HG02588 (cell line): ENCODE results near the gene PLCD4.

Experiments used
- ATAC-seq: cut with Tn5 transposase; IDR thresholded peaks from one replicate; pipeline ENCODE4 v1.9.1; 2021; ENCODE audit warnings: mild to moderate bottlenecking, moderate library complexity; ENCODE audit not compliant: unreplicated experiment

PLCD4 gene

GRCh38 chr2:218607436-218608115, at the start of gene PLCD4:
Gene PLCD4, plus strand, starts transcription at chr2:218607899. Its CDS starts 7,841 bp downstream, at chr2:218615740.
- ATAC-seq: no peak

- no peak for ATAC-seq
Observed at GRCh38 chr2:218557941-218558340, 49.8 kb upstream of the PLCD4 start.

- no peak for ATAC-seq
Observed at GRCh38 chr2:218558986-218559385, 48.7 kb upstream of the PLCD4 start.

GRCh38 chr2:218564056-218564455, 43.6 kb upstream of the PLCD4 start:
- ATAC-seq: no peak

- ATAC-seq: no peak
Observed at GRCh38 chr2:218566296-218566695, 41.4 kb upstream of the PLCD4 start.

- ATAC-seq: peak; percentile 33
Observed at GRCh38 chr2:218567797-218568189, 39.9 kb upstream of the PLCD4 start.

- ATAC-seq: peak; percentile 80
Observed at GRCh38 chr2:218568190-218569037, 39.3 kb upstream of the PLCD4 start, which contains the start of the genes CNOT9 and USP37. Gene CNOT9, plus strand, starts transcription at chr2:218568839. Its CDS starts 116 bp downstream, at chr2:218568955. Gene USP37, minus strand, starts transcription at chr2:218568351. Its CDS starts 9,698 bp downstream, at chr2:218558653.

GRCh38 chr2:218569038-218569431, 38.7 kb upstream of the PLCD4 start:
- ATAC-seq: peak; percentile 26

GRCh38 chr2:218569661-218570500, 37.8 kb upstream of the PLCD4 start:
- no peak for ATAC-seq

- no peak for ATAC-seq
Observed at GRCh38 chr2:218570850-218571249, 36.8 kb upstream of the PLCD4 start.

GRCh38 chr2:218576854-218577253, 30.8 kb upstream of the PLCD4 start:
- no peak for ATAC-seq

- ATAC-seq: no peak
Observed at GRCh38 chr2:218577482-218578220, 30.0 kb upstream of the PLCD4 start.

- ATAC-seq: no peak
Observed at GRCh38 chr2:218578272-218578877, 29.3 kb upstream of the PLCD4 start.

- peak; percentile 68 for ATAC-seq
Observed at GRCh38 chr2:218582076-218582475, 25.6 kb upstream of the PLCD4 start.

GRCh38 chr2:218583983-218584850, 23.5 kb upstream of the PLCD4 start:
- ATAC-seq: no peak

GRCh38 chr2:218585541-218585940, 22.2 kb upstream of the PLCD4 start:
- ATAC-seq: no peak

- ATAC-seq: no peak
Observed at GRCh38 chr2:218605432-218605831, 2.3 kb upstream of the PLCD4 start.

GRCh38 chr2:218615868-218616315, 8.2 kb downstream of the PLCD4 start:
- ATAC-seq: no peak
